ENCODE data around the gene C2orf76.

- TF ChIP-seq YY1 (IDR thresholded peaks at IDR 0.05; ENCODE audit: insufficient read depth, insufficient read length) (no peak), ZNF274 (IDR thresholded peaks at IDR 0.05; ENCODE audit: low read depth, low read length) (no peak)
Measured at GRCh38 chr2:119282146-119282995, 84.3 kb downstream of the C2orf76 start.
